HG03159 (cell line): ENCODE measurements around the gene KLHL29.

ENCODE experiments used
- ATAC-seq: cut with Tn5 transposase; IDR thresholded peaks from one replicate; pipeline ENCODE4 v1.9.1; 2021; ENCODE audit warnings: mild to moderate bottlenecking, moderate library complexity; ENCODE audit not compliant: unreplicated experiment

Gene KLHL29

GRCh38 chr2:23420840-23421476, 36.0 kb downstream of the KLHL29 start:
- no peak for ATAC-seq

DNA sequence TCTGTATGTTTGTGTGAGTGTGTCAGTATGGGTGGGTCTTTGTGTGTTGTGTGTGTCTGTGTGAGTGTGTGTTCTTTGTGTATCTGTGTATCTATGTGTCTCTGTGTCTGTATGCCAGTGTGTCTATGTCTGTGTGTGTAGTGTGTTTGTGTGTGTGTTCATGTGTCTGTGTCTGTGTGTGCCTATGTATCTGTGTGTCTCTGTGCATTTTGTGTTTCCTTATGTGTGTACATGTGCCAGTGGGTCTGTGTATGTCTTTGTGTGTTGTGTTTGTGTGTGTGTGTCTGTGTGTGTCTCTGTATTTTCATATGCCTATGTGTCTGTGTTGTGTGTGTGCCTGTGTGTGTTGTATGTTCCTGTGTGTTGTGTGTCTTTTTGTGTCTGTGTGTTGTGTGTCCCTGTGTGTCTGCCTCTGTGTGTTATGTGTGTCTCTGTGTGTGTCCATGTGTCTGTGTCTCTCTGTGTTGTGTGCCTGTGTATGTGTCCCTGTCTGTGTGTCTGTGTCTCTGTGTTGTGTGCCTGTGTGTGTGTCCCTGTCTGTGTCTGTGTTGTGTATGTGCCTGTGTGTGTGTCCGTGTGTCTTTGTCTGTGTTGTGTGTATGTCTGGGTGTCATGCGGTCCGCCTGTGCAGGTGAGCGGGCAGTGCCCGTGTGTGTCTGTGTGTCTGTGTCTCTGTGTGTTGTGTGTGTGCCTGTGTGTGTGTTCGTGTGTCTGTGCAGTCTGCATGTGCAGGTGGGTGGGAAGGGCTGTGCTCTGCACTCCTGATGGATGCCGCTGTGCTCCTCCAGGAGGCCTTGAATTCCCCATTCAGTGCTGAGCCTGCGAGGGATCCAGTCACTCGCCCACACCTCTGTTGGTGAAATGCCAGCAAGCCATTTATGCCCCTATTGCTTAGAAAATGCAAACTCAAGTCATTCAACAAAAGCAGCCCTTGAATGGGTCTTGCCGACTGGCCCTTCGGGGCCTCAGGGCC, 37.4 kb downstream of the KLHL29 start:
- ATAC-seq, result no peak

GRCh38 chr2:23423062-23423872, 38.3 kb downstream of the KLHL29 start:
- no peak for ATAC-seq

DNA sequence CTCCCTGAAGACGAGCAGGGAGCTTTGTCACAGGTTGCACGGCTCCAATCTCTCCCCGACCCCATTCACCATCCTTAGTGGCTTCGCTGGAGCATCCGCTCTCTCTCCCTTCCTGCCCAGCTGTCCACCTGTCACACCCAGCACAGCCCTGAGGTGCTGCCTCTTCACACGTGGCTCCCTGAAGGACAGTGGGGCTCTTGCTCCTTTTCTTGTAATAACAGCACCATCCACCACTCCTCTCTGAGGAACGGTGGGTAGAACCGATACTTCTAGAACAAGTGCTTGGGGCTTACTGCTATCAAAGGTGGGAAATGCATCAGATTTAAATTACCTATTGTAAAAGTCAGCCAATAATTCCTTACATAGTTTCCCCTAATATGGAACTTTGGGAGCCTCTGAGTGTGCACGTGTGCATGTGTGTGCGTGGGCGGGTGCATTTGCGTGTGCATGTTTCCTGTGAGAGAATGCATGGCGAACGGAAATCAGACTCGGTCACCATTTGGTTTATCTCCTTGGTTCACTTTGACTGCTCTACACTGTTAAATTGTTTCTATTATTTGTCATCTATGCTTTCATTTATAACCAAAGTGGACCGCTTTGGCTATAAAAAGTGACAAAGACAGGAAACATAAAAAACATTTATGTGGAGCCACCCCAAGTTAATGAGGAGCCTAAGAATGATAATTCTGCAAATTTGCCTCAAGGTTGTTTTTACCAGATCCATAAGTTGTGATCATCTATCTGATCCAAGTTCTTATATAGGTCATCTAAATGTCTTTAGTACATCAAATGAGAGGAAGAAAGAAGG, 39.1 kb downstream of the KLHL29 start:
- ATAC-seq, result no peak

DNA sequence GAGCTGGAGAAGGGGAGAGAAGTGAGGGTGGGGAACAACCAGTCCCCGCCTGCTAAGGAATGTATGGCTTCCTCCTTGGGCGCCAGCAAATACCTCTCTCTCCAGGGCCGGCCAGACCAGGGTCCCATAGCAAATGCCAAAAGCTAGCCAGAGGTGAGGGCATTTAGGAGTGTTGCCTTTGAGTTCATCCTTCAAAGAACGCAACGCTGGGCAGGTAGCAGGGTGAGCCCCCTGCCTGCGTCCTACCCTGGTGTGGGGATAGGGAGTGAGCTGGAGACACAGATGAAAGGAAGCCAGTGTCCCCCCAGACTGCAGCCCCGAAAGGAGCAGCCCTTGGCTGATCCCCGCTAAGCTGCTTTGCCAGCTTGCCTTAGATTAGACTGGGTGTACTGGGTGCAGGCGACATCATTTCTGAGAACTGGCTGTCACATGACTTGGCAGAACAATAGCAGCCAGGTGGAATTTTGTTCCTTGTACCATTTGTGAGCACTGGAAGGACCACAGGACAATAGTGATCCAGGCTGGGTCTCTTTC, 40.4 kb downstream of the KLHL29 start:
- no peak for ATAC-seq

GRCh38 chr2:23425885-23426262, 40.9 kb downstream of the KLHL29 start:
- no peak for ATAC-seq

DNA sequence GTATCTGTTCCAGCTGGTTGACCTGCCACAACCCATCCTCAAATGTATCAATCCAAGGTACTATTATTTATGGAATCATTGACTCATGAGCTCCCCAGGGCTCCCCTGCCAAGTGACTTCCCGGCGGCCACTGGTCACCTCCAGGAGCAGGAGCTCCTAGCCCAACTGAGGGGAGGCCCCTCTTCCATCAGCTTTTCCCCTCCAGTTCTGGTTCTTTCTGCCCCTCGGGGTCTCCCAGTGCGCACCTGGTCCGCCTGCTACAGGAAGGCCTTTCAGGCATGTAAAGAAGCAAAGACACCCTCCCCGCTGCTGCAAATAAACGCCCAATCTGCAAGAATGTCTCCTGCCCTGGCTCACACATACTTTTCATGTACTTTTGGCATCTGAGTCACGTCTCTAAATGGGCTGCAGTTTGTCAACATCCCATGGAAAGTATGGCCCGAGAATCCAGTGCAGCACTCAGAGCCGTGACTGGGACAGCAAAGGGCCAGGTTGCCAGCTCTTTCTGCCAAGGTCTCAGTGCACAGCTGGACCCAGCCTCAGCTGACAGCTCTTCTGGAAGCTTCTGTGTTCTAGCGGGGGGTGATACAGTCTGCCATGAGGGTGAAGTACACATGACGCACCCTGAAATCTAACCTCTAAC, 41.4 kb downstream of the KLHL29 start:
- ATAC-seq, result no peak

DNA sequence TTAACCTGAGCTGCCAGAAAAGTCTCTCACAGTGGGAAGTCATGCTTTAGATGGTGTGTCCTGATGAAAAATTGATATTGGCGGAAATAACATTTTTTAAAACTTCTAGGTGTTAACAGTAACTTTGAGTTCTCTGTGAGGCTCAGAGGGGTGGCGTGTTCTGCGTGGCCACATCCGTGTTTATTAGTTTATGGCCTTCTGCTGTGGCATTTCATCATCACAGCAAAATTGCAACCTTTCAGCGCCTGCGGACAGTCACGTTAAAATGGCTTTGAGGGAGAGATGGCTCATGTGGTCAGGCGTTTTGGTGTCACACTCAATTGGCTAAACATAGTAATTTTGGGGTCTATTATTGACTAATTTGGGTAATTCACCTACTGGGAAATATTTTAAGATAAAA, 42.4 kb downstream of the KLHL29 start:
- no peak for ATAC-seq

DNA sequence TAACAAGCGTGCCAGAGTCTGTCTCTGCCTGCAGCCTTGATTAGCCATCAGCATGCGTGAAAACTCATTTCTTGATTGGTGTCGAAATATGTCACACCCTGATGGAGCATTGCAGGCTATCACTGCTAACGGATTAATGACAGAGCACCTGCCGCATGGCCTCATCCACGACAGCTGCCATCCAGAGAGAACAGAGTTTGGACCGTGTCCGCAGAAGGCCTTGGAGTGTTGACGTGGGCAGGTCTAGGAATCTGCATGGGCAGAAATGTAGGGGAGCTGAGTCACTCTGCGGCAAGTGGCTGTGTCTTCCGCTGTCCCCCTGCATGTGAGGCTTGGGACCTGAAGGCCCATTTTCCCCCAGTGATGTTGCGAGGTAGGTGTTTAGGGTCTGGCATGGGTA, 43.0 kb downstream of the KLHL29 start:
- no peak for ATAC-seq

DNA sequence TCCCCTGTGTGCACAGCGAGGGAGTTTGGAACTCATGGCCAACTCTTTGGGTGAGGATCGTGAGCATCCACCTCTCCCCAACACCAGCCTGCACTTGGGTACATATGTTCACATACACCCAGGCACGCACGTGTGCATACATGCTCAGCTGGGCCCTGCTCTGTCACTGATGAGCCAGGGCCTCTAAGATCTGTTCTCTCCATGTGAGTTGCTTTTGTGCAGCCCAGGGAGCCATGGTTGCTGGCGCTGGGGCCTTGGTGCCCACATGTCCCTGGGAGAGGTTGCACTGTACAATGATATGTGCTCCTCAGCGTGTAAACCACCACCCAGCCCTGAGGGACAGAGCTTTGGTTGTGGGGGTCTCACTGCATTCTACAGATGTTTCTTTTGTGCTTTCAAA, 44.1 kb downstream of the KLHL29 start:
- ATAC-seq, result no peak

- ATAC-seq, result no peak
Observed at GRCh38 chr2:23430263-23430662, 45.3 kb downstream of the KLHL29 start.

GRCh38 chr2:23432531-23432930, 47.6 kb downstream of the KLHL29 start:
- no peak for ATAC-seq

- ATAC-seq, result no peak
Observed at GRCh38 chr2:23433282-23433681, 48.3 kb downstream of the KLHL29 start.

- ATAC-seq, result no peak
Observed at GRCh38 chr2:23434721-23435121, 49.7 kb downstream of the KLHL29 start.

- ATAC-seq, result no peak
Observed at GRCh38 chr2:23435250-23436035, 50.5 kb downstream of the KLHL29 start.

DNA sequence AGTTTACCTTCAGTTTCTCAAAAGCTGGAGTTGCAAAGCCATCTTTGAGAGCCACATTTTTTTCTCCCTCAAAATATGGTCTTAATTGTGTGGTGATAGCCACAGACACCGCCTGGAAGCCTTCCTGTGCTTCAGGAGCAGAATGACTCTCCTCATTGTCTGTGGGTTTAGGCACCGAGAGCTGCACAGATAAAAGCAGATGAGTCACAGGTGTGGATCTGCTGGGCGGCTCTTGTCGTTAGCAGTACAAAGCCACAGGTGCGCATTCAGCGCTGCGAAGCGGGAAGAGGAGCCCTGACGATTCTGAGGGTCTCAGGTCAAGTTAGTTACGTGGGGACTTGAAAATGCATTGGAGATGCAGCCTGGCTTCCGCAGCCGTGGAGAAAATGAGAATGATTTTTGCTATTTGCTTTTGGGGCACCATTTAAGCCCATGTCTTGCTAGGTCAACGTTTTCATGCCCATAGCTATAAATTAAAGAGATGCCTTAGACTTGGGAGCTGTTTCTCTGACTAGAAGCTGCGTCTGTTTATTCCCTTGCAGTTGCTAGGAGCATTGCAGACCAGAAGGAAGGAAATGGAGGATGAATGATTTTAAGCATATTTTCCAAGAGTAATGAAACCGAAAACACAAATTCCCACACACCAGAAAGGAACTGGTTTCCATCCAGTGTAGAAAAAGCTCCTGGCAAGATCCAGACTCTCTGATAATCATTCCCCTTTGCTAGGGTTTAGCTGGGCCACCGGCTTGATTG, 51.5 kb downstream of the KLHL29 start:
- no peak for ATAC-seq

DNA sequence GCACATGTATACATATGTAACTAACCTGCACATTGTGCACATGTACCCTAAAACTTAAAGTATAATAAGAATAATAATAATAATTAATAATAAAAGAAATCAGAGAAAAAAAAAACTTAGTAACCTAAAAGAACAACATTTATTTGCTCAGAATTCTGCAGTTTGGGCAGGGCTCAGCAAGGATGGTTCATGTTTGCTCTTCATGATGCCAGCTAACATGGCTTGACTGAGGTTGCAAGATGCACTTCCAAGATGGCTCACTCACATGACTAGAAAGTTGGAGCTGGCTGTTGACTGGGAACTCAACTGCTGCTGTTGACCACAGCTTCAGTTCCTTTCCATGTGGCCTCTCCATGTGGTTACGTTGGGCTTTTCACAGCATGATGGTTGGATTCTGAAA, 56.4 kb downstream of the KLHL29 start:
- ATAC-seq, result no peak

DNA sequence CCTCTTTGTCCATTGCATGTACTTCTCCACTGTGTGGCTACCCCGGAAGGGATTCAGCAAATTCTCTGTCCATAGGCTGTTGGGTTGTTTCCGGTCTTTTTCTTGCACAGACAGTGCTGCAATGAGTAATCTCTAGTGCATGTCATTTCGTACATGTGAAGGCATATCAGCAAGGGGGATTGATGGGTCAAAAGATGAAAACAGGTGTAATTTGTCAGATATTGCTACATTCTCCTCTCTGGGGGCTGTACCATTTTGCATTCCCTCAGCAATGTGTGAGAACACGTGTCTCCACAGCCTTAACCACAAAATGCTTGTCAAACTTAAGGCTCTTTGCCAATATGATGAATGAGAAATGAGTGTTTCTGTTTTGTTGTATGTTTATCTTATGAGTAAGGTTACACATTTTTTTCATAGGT, 60.5 kb downstream of the KLHL29 start:
- ATAC-seq, result no peak
